Activated CD4-positive, alpha-beta T cell treated with anti-CD3 and anti-CD28 coated beads, Interleukin-2, amount 10 ng/mL, durations not matched to agents 7 days and 5 days (primary cell): ENCODE results near the gene CTLA4. TPM values are rescaled to one million over a fixed set of nuclear protein-coding genes. Genes with fewer than 3 reads are reported as not detected.
A peak's percentile ranks its signal among the peaks of the same experiment; 100 is the strongest.

Experiments used
- CTCF ChIA-PET: fragments of 350-600 bp; sonication (Branson Sonifier 250); formaldehyde crosslinking; loops from one replicate; lab custom pipeline; 2021; ENCODE audit warnings: antibody characterized with exemption; lab: Charles Lee
- POLR2A ChIA-PET: fragments of 350-600 bp; sonication (Branson Sonifier 250); formaldehyde crosslinking; loops from one replicate; lab custom pipeline; 2021; ENCODE audit warnings: antibody characterized with exemption; lab: Charles Lee
- DNase-seq: peaks from one replicate; pipeline ENCODE4 v3.0.0-alpha.2; 2020
- H3K27ac Mint-ChIP-seq: one replicate; pipeline ENCODE4 v1.8.0; 2021; ENCODE audit warnings: mild to moderate bottlenecking, moderate library complexity, mixed read lengths
- H3K27me3 Mint-ChIP-seq: one replicate; pipeline ENCODE4 v1.8.0; 2021; ENCODE audit warnings: mixed read lengths
- H3K36me3 Mint-ChIP-seq: one replicate; pipeline ENCODE4 v1.8.0; 2021; ENCODE audit warnings: low read depth, mixed read lengths
- H3K4me1 Mint-ChIP-seq: one replicate; pipeline ENCODE4 v1.8.0; 2021; ENCODE audit warnings: mixed read lengths
- H3K4me3 Mint-ChIP-seq: one replicate; pipeline ENCODE4 v1.8.0; 2021; ENCODE audit warnings: mild to moderate bottlenecking, moderate library complexity, mixed read lengths
- H3K9me3 Mint-ChIP-seq: one replicate; pipeline ENCODE4 v1.8.0; 2021; ENCODE audit warnings: mixed read lengths
- total RNA-seq, 2 experiments: library from RNA; stranded (reverse); gene quantifications; one replicate each; pipeline ENCODE4 v1.2.3, GENCODE V29; 2021

Gene CTLA4
- total RNA-seq, 2 experiments from 2014 or later: 20.1 to 22.7 TPM

DNA sequence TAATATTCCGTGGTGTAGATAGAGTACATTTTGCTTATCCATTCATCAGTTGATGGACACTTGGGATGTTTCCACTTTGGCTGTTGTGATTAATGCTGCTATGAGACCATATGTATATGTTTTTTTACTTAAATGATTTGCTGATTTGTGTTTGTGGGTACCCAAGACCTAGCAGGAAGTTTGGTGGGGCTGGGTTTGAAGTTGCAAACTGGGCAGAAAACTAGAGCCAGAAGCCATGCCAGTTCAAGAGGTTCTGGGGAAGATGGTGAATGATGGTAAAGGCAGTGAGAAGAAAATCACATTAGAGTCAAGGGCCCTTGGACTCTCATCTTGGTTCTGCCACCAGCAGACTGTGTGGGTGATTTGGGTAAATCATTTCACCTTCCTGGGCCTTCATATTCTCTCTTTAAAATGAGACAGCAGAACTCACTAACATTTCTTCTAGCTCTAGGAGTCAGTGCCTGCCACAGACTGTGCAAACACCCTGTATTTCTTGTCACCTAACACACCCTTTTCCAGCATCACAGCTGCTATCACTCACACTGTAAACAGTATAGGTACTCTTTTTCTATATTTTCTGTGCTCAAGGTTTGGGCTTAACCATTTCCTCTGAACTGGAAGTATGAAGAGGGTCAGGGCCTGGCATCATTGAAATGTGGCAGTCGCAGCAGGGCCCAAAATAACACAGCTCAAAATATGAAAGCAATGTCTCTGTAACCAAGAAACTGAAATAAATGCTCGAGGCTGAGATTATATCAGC lies 8.4 kb upstream of the CTLA4 start:
- peaks cover 10% of the 10 kb centered on the region for H3K36me3 Mint-ChIP-seq
- H3K27me3 Mint-ChIP-seq: no peaks in the 10 kb centered on the region
- no peak for DNase-seq
- H3K4me1 Mint-ChIP-seq: peaks cover 51% of the 10 kb centered on the region
- peaks cover 7% of the 10 kb centered on the region for H3K9me3 Mint-ChIP-seq
- peak overlapping the region; percentile 81 for H3K27ac Mint-ChIP-seq
- POLR2A ChIA-PET: no interaction called here
- CTCF ChIA-PET: interaction anchor here (1.2 to 4.0 kb wide), 7 partner anchors 9 to 50 kb away, joined by 3 to 29 read pairs (median 5); no protein-coding TSS in a partner anchor
- H3K4me3 Mint-ChIP-seq: no peak overlapping the region

DNA sequence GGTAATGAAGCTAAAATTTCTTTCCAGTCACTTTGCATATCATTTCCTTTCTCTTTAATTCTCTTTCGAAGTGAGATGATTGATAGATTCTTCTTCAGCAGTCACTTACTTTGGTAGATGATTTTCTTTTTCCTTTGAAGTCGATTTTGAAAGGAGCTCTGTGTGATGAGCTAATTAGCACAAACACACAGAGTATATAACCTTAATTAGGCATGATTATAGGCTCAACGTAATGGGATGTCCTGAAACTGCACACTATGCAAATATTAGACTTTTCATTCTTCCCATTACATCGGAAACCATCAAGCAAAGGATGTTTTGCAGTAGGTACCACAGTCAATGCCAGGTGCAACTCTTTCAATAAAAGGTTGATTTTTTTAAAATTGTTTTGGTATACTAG lies 6.4 kb upstream of the CTLA4 start:
- DNase-seq: no peak
- H3K27me3 Mint-ChIP-seq: no peaks in the 10 kb centered on the region
- peak overlapping the region; percentile 20 for H3K27ac Mint-ChIP-seq
- POLR2A ChIA-PET: no interaction called here
- CTCF ChIA-PET: interaction anchor here (0.5 to 4.0 kb wide), 11 partner anchors 9 to 530 kb away, joined by 3 to 29 read pairs (median 3); no protein-coding TSS in a partner anchor
- peaks cover 57% of the 10 kb centered on the region for H3K4me1 Mint-ChIP-seq
- peaks cover 18% of the 10 kb centered on the region for H3K36me3 Mint-ChIP-seq
- H3K9me3 Mint-ChIP-seq: peaks cover 16% of the 10 kb centered on the region
- H3K4me3 Mint-ChIP-seq: no peak overlapping the region

DNA sequence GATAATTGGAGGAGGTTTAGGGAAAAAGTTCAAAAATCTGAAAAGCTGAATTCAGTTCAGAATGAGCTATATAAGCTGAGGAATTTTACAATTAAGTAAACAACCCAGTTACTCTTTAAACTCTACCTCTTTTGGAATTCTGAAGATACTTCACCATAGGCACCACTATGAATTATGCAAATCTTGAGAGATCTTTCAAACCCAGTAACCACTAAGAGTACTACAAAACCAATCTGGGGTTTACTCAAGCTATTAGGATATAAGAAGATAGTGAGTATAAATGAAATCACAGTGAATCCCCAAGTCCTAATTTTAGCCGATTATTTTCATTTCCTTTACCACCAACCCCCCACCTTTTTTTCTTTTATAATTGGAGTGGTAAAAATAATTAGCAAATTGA lies 6.0 kb upstream of the CTLA4 start:
- CTCF ChIA-PET: interaction anchor here (0.5 to 4.0 kb wide), 11 partner anchors 9 to 530 kb away, joined by 3 to 29 read pairs (median 3); no protein-coding TSS in a partner anchor
- Mint-ChIP-seq H3K9me3 (peaks cover 16% of the 10 kb centered on the region), H3K36me3 (peaks cover 18% of the 10 kb centered on the region), H3K27ac (no peak overlapping the region), H3K4me3 (no peak overlapping the region), H3K27me3 (no peaks in the 10 kb centered on the region), H3K4me1 (peaks cover 58% of the 10 kb centered on the region)
- DNase-seq: no peak
- POLR2A ChIA-PET: no interaction called here

DNA sequence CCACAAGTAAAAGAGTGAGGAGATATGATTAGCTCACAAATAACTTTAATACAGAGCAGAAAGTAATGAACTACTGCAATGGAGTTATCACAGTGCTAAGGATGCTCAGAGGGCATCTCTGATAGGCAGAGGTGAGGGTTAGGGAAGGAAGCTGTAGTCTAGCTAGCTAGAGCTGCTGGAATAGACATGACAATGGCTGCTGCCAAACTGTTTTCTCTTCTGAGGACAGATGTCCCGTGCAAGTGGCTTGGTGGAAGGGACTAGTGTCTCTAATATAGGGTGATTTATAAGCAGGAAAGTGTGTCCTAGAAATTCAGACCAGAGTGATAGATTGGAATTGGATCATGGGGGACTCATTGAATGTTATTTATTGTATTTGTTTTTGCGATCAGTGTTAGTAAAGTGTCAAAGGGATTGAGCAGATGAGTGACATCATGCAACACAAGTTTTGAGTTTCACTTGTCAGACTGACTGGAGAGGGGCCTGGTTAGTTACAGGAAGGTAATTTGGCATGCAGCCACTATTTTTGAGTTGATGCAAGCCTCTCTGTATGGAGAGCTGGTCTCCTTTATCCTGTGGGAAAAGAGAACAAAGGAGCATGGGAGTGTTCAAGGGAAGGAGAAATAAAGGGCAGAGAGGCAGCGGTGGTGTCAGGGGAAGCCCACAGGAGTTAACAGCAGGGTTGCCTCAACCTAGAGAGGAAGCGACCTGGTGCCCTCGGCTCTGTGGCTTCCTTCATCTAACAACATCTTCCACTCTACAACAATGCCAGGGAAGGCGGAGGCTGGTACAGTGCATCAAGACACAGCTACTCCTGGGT lies 1.9 kb downstream of the CTLA4 start:
- Mint-ChIP-seq H3K36me3 (peaks cover 44% of the 10 kb centered on the region), H3K27ac (peak overlapping the region; percentile 97), H3K4me3 (peak overlapping the region; percentile 78), H3K27me3 (no peaks in the 10 kb centered on the region), H3K4me1 (peaks cover 86% of the 10 kb centered on the region), H3K9me3 (peaks cover 19% of the 10 kb centered on the region)
- DNase-seq: peak; percentile 70
- ChIA-PET POLR2A (interaction anchor here (0.5 to 1.5 kb wide), 3 partner anchors 17 to 483 kb away, joined by 3 to 5 read pairs (median 3); no protein-coding TSS in a partner anchor), CTCF (interaction anchor here (0.8 to 6.8 kb wide), 13 partner anchors 9 to 129 kb away, joined by 3 to 33 read pairs (median 5); no protein-coding TSS in a partner anchor)

DNA sequence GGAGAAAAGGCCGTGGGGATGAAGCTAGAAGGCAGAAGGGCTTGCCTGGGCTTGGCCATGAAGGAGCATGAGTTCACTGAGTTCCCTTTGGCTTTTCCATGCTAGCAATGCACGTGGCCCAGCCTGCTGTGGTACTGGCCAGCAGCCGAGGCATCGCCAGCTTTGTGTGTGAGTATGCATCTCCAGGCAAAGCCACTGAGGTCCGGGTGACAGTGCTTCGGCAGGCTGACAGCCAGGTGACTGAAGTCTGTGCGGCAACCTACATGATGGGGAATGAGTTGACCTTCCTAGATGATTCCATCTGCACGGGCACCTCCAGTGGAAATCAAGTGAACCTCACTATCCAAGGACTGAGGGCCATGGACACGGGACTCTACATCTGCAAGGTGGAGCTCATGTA lies 2.9 kb downstream of the CTLA4 start:
- Mint-ChIP-seq H3K4me3 (peak overlapping the region; percentile 78), H3K36me3 (peaks cover 51% of the 10 kb centered on the region)

DNA sequence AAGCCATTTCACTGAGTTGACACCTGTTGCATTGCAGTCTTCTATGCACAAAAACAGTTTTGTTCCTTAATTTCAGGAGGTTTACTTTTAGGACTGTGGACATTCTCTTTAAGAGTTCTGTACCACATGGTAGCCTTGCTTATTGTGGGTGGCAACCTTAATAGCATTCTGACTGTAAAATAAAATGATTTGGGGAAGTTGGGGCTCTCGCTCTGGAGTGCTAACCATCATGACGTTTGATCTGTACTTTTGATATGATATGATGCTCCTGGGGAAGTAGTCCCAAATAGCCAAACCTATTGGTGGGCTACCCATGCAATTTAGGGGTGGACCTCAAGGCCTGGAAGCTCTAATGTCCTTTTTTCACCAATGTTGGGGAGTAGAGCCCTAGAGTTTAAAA lies 3.4 kb downstream of the CTLA4 start:
- Mint-ChIP-seq H3K4me1 (peaks cover 92% of the 10 kb centered on the region), H3K9me3 (peaks cover 17% of the 10 kb centered on the region), H3K4me3 (peak overlapping the region; percentile 78), H3K27me3 (no peaks in the 10 kb centered on the region), H3K36me3 (peaks cover 51% of the 10 kb centered on the region), H3K27ac (peak overlapping the region; percentile 97)
- CTCF ChIA-PET: interaction anchor here (0.7 to 6.8 kb wide), 12 partner anchors 8 to 242 kb away, joined by 3 to 33 read pairs (median 6); no protein-coding TSS in a partner anchor
- POLR2A ChIA-PET: interaction anchor here (0.6 to 1.5 kb wide), 3 partner anchors 16 to 131 kb away, joined by 3 to 5 read pairs (median 3); no protein-coding TSS in a partner anchor
- no peak for DNase-seq

More for the DNA sequence above, 2.9 kb downstream of the CTLA4 start:
- Mint-ChIP-seq H3K9me3 (peaks cover 19% of the 10 kb centered on the region), H3K4me1 (peaks cover 93% of the 10 kb centered on the region), H3K27ac (peak overlapping the region; percentile 97), H3K27me3 (no peaks in the 10 kb centered on the region)
- DNase-seq: no peak
- CTCF ChIA-PET: interaction anchor here (0.7 to 6.8 kb wide), 13 partner anchors 9 to 241 kb away, joined by 3 to 33 read pairs (median 5); no protein-coding TSS in a partner anchor
- POLR2A ChIA-PET: interaction anchor here (1.1 to 1.5 kb wide), 2 partner anchors 16 to 161 kb away, joined by 3 to 5 read pairs; no protein-coding TSS in a partner anchor

DNA sequence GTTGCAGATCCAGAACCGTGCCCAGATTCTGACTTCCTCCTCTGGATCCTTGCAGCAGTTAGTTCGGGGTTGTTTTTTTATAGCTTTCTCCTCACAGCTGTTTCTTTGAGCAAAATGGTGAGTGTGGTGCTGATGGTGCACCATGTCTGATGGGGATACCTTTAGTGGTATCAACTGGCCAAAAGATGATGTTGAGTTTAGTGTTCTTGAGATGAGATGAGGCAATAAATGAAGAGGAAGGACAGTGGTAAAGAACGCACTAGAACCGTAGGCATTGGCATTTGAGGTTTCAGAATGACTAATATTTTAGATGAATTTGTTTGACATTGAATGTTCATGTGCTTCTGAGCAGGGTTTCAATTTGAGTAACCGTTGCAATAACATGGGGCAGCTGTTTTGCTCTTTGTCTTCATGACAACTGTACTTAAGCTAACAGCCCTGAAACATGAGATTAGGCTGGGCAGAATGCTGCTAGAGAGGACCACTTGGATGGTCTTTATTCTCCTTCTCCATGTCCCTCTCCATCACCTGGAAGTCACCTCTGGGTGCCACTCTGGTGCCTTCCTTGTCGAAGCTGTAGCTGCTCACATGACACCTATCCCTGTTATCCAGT lies 3.9 kb downstream of the CTLA4 start:
- peak; percentile 67 for DNase-seq
- peaks cover 15% of the 10 kb centered on the region for H3K9me3 Mint-ChIP-seq
- ChIA-PET POLR2A (interaction anchor here (0.6 to 1.5 kb wide), 3 partner anchors 15 to 131 kb away, joined by 3 to 5 read pairs (median 3); no protein-coding TSS in a partner anchor), CTCF (interaction anchor here (1.0 to 6.8 kb wide), 13 partner anchors 8 to 242 kb away, joined by 3 to 33 read pairs (median 5); no protein-coding TSS in a partner anchor)
- H3K4me3 Mint-ChIP-seq: peak overlapping the region; percentile 78
- peaks cover 54% of the 10 kb centered on the region for H3K36me3 Mint-ChIP-seq
- H3K27me3 Mint-ChIP-seq: no peaks in the 10 kb centered on the region
- H3K4me1 Mint-ChIP-seq: peaks cover 90% of the 10 kb centered on the region
- peak overlapping the region; percentile 97 for H3K27ac Mint-ChIP-seq

DNA sequence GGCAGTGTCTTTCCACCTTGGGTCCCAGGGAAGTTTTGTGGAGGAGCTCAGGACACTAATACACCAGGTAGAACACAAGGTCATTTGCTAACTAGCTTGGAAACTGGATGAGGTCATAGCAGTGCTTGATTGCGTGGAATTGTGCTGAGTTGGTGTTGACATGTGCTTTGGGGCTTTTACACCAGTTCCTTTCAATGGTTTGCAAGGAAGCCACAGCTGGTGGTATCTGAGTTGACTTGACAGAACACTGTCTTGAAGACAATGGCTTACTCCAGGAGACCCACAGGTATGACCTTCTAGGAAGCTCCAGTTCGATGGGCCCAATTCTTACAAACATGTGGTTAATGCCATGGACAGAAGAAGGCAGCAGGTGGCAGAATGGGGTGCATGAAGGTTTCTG lies 5.9 kb downstream of the CTLA4 start:
- no peaks in the 10 kb centered on the region for H3K27me3 Mint-ChIP-seq
- peak overlapping the region; percentile 10 for H3K27ac Mint-ChIP-seq
- peaks cover 15% of the 10 kb centered on the region for H3K9me3 Mint-ChIP-seq
- CTCF ChIA-PET: interaction anchor here (0.9 to 6.8 kb wide), 9 partner anchors 13 to 134 kb away, joined by 3 to 33 read pairs (median 5); no protein-coding TSS in a partner anchor
- H3K4me1 Mint-ChIP-seq: peaks cover 85% of the 10 kb centered on the region
- peak; percentile 32 for DNase-seq
- POLR2A ChIA-PET: no interaction called here
- H3K4me3 Mint-ChIP-seq: no peak overlapping the region
- H3K36me3 Mint-ChIP-seq: peaks cover 54% of the 10 kb centered on the region

DNA sequence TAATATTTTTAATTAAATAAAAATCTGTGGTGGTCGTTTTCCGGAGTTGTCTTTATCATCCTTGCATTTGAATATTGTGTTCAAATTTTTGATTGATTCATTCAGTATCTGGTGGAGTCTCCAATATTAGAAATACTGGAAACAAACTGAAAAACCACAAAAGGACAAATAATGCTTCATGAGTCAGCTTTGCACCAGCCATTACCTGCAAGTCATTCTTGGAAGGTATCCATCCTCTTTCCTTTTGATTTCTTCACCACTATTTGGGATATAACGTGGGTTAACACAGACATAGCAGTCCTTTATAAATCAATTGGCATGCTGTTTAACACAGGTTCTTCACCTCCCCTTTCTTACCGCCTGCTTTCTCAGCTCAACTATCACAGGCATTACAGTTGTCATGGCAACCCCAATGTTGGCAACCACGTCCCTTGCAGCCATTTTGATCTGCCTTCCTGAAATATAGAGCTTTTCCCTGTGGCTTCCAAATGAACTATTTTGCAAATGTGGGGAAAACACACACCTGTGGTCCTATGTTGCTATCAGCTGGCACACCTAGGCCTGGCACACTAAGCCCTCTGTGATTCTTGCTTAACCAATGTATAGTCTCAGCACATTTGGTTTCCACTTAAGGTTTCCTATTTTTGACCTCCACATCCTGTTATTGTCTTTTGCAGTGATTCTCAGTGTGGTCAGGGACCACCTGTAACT lies 6.5 kb downstream of the CTLA4 start:
- peak; percentile 39 for DNase-seq
- ChIA-PET CTCF (interaction anchor here (0.9 to 5.3 kb wide), 9 partner anchors 12 to 152 kb away, joined by 3 to 20 read pairs (median 3); no protein-coding TSS in a partner anchor), POLR2A (no interaction called here)
- peaks cover 15% of the 10 kb centered on the region for H3K9me3 Mint-ChIP-seq
- peaks cover 79% of the 10 kb centered on the region for H3K4me1 Mint-ChIP-seq
- no peaks in the 10 kb centered on the region for H3K27me3 Mint-ChIP-seq
- no peak overlapping the region for H3K4me3 Mint-ChIP-seq
- peak overlapping the region; percentile 43 for H3K27ac Mint-ChIP-seq
- H3K36me3 Mint-ChIP-seq: peaks cover 54% of the 10 kb centered on the region

DNA sequence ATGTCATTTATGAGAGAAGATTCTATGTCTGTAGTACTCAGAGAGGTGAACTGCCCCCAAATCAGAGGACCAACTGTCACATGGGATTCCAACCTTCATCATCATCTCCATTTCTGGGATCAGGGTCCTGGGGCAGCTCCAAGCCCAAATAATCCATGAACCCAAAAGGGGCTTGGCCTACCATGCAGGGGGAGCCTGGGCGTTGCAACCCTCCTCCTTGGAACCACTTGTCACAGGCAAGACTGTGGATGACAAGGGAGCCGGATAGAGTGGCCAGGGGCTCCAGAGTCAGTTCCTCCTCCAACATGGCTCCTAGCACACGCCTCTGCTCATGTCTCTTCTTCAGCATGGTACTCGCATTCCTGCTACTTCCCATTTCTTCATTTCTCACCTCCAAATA lies 7.9 kb downstream of the CTLA4 start:
- peaks cover 51% of the 10 kb centered on the region for H3K36me3 Mint-ChIP-seq
- H3K27me3 Mint-ChIP-seq: no peaks in the 10 kb centered on the region
- peaks cover 15% of the 10 kb centered on the region for H3K9me3 Mint-ChIP-seq
- POLR2A ChIA-PET: interaction anchor here (0.7 kb wide), 1 partner anchor 171 kb away, joined by 3 read pairs; no protein-coding TSS in a partner anchor
- no peak for DNase-seq
- CTCF ChIA-PET: interaction anchor here (0.7 to 5.3 kb wide), 6 partner anchors 11 to 34 kb away, joined by 3 to 20 read pairs (median 5); no protein-coding TSS in a partner anchor
- no peak overlapping the region for H3K4me3 Mint-ChIP-seq
- peaks cover 67% of the 10 kb centered on the region for H3K4me1 Mint-ChIP-seq
- H3K27ac Mint-ChIP-seq: no peak overlapping the region

DNA sequence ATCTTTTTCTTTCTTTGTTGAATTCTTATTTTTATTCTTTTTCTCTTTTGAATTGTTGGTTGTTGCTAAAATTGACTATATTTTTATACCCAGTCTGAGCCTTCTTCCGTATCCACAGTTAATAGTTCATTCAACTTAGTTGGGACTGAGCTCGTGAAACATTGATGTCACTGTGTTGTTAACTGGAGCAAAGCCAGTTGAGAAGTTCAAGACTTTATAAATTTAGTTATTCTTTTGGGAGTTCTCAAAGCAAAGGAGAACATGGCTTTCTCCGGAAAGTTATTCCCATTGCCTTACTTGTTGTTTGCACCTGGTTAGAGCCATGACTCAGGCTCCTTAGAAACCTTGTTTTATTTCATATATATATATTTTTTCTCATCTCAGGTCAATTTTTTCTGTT lies 8.8 kb downstream of the CTLA4 start:
- DNase-seq: no peak
- Mint-ChIP-seq H3K27ac (no peak overlapping the region), H3K4me3 (no peak overlapping the region), H3K36me3 (peaks cover 43% of the 10 kb centered on the region), H3K4me1 (peaks cover 58% of the 10 kb centered on the region), H3K27me3 (no peaks in the 10 kb centered on the region), H3K9me3 (peaks cover 12% of the 10 kb centered on the region)
- CTCF ChIA-PET: interaction anchor here (0.7 to 4.5 kb wide), 7 partner anchors 10 to 131 kb away, joined by 3 to 13 read pairs (median 3); no protein-coding TSS in a partner anchor
- POLR2A ChIA-PET: no interaction called here
